GM12873 (cell line): ENCODE data around the gene ADAMTS2.

ENCODE experiments used
- TF ChIP-seq, protein P1 (sequence below): IDR thresholded peaks from 2 replicates; pipeline ENCODE4 v1.5.1; 2012; ENCODE audit warnings: low read depth, mild to moderate bottlenecking, moderate library complexity, low read length, control low read depth; ENCODE audit not compliant: insufficient read depth; ENCODE audit errors: missing control alignments

ADAMTS2 gene

DNA sequence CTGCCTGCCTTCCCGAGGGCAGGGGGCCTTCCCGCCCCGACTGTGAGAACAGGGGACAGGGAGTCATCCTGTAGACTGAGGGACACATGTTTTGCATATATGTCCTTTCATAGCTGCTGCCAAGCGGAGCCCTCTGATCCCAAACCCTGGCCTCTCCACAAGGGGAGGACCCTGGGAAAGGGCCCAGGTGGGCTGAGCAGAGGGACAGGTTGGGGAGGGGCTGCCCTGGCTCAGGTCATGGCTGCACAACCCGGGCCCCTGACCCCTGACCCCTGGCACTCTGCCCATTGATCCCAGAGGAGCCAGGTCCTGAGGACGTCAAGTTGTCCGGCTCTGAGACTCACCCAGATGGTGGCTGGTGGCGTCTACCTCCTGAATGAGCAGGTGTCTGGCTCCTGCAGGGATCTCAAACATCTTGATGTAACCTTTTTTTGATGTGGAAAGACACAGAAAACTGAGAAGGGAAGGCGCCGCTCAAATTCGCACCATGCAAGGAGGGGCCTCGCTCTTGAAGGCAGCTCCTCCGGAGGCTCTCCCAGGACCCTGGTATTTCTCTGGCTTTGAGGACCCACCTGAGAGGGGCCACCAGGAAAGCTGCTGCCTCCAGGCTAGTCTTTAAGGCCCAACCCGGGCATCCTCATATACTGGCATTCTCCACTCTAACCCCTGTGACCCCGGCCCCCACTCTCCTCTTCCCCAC is 213.2 kb downstream of the ADAMTS2 start:
- TF ChIP-seq, protein P1, sequence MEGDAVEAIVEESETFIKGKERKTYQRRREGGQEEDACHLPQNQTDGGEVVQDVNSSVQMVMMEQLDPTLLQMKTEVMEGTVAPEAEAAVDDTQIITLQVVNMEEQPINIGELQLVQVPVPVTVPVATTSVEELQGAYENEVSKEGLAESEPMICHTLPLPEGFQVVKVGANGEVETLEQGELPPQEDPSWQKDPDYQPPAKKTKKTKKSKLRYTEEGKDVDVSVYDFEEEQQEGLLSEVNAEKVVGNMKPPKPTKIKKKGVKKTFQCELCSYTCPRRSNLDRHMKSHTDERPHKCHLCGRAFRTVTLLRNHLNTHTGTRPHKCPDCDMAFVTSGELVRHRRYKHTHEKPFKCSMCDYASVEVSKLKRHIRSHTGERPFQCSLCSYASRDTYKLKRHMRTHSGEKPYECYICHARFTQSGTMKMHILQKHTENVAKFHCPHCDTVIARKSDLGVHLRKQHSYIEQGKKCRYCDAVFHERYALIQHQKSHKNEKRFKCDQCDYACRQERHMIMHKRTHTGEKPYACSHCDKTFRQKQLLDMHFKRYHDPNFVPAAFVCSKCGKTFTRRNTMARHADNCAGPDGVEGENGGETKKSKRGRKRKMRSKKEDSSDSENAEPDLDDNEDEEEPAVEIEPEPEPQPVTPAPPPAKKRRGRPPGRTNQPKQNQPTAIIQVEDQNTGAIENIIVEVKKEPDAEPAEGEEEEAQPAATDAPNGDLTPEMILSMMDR, result no peak

DNA sequence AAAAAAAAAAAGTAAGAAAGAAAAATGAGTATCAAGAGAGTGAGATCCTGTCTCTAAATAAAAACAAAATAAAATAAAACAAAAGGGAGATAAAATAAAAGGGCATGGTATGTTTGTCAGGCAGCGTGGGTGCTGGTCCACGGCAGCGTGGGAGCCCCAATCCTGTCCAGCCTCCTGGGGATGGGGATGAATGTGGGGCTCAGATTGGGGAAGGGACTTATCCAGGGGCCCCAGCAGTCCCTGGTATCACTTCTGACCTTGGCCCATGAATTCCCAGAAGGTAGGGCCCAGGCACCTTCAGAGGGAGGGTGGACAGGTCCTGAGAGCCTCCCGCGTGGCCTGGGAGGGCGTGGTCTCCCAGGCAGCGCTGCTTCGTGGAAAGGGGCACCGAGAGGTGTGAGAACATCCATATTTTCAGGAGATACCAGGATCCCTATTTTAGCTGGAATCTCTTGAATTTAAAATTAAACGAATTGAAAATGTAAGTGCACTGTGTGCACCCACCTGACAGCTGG is 213.9 kb downstream of the ADAMTS2 start:
- TF ChIP-seq, protein P1, result no peak

DNA sequence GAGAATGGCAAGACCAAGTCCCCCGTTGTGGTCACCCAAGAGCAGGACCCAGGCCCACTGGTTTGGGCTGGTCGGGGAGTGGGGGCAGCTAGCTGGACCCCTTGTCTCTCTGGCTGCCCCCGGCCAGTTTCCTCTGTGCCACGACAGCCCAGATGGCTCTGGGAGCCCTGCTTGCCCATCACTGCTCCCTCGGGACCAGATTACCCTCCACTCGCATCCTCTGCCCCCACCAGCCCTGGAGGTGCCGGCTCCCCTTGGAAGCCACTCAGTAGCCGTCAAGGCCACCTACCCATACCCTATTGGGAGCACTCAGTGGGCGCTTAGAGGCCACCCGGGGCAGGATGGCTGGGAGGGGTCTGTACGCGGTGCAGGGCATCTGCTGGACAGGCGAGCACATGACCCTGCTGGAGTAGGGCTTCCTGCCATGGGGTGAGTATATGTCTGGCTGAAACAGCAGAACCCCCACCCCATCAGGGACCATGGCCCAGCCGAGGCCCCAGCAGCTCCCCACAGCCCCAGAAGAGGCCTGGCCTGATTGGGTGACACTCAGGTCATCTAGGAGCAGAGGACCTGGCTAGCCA is 215.1 kb downstream of the ADAMTS2 start:
- TF ChIP-seq, protein P1, result no peak

DNA sequence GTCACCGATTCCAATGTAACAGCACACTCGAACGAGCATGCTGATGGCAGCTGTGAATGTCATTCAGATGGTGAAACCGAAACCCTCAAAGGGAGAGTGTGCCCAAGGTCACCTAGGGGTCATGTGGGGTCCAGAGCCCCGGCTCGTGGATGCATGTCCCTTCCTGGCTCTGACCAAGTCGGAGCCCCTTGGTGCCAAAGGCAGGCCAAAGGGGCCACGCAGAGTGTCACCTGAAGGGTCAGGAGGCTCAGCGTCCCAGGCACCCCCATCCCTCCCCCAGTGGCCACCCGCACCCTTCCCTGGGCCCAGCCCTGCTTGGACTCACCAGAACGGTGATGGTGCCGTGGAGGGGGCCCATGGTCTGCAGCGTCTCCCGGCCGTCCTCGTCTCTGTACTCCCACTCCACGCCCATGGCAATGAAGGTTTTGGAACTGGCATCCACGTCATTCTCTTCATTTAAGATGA is 215.6 kb downstream of the ADAMTS2 start:
- TF ChIP-seq, protein P1, result no peak

DNA sequence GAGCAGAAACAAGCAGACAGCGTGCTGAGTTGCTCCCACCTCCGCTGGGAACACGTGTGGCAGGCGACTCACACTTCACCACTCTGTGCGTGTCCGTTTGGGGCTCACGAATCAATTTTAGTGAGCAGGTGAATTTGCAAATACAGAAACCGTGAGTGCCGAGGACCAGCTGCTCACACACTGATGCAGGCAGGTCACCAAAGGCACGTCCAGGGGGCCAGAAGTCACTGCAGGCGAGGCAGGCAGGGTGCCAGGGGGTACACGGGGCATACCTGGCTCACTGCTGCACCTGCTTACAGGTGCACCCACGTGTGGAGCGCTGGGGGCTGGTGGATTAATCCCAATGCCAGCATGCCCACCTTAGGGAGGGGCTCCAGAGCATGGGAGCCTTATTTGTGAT is 216.3 kb downstream of the ADAMTS2 start:
- TF ChIP-seq, protein P1, result no peak

DNA sequence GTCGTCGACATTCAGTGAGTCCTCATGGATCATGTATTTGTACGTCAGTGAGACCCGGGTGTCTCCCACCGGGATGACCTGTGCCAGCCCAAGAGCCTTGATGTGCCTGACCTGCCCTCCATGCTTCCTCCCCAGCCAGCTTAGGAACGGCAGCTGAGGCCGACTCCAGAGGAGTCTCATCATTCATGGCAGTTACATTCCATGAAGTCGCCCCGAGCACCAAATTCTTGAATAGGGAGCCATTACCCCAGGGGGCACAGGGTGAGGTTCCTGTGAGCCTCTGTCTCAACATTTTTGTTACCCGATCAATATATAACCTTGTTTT is 217.3 kb downstream of the ADAMTS2 start:
- TF ChIP-seq, protein P1, result no peak

DNA sequence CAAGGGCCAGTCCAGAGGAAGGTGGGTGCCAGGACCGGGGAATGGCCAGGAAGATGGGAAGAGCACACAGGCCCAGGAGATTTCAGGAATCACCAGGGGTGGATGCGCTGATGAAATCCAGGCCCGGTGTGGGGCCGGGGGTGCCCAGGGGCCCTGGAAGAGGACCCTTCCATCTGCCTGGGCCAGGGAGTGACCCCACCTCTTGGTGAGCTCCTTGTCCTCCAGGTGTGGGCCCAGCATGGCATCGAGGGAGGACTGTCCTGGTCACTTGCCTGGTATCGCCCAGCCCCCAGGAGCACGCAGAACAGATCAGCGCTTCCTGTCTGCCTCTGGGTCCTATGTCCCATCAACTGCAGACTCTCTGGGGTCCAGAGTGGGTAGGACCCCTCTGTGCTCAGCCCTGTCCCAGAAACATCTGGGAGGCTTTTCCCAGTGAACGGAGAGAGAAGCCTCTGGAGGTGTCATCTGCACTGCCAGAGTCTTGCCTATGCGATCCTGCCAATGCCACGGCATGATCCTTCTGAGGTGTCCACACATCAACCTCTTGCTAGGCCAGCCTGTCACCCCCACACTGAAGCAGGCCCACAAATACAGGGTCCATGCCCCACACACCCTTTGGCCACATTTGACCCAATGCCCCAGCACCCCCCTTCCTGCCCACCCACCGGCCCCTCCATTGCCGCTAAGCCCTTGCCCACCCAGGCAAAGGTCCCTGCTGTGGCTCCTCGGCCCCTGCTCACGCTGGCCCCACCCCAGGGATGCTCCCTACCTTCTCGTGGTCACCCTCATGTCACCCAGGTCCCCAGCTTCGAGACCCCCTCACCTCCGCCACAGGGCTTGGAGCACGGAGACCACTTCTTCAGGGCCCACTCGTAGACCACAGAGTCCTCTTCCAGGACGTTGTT is 217.9 kb downstream of the ADAMTS2 start:
- TF ChIP-seq, protein P1, result no peak
